NCI-H82 treated with DMSO at 0.1 percent for 48 hours (cell line): Measurements from ENCODE around the gene PRAMEF15.
"Not testable (repeated sequence)": the region's sequence is repeated elsewhere in the genome, so short reads cannot be mapped to it uniquely, and the experiment has no call there.

Experiments used
- DNase-seq: peaks from one replicate; lab custom pipeline; 2025; ENCODE audit not compliant: unreplicated experiment; lab: John Stamatoyannopoulos, UW

Gene PRAMEF15

GRCh38 chr1:13315281-13315680, at the start of gene PRAMEF15:
Gene PRAMEF15 (plus strand): TSS chr1:13315581. CDS start chr1:13318408, 2,827 bp downstream.
- DNase-seq = not testable (repeated sequence)

DNA sequence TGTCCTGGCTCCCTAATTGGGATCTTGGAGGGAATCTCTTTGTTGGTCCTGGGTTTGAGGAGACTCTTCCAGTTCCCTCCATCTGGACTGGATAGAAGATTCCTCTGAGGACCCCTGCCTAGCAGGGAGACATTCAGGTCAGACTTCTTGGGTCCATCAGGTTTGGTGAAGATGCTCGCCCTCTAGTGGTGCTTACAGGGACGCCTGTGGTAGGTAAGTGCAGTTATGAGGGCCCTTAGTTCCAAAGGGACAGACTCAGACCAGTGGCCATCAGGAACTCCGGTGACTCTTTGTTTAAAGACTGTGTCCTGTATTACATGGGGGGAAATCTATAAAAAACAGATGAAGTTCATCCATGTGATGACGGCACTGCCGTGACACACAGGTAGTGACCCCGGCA, 38.4 kb upstream of the PRAMEF15 start:
- not testable (repeated sequence) for DNase-seq

DNA sequence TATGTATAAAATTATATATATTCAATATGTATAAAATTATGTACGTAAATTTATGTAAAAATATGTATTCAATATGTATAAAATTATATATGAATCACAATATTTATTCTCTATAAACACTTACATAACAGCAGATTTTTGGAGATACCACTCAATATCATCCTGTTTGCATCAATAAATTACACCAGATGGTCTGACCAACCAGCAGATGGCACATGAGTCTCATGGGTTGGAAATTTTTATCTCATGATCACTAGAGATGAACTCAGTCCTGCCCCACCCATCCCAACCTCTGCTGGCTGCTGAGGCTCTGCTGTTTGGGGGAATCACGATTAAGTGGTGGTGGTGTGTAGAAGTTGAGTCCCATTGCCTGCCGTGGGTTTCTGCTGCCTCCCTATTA, 35.8 kb upstream of the PRAMEF15 start:
- not testable (repeated sequence) for DNase-seq

DNA sequence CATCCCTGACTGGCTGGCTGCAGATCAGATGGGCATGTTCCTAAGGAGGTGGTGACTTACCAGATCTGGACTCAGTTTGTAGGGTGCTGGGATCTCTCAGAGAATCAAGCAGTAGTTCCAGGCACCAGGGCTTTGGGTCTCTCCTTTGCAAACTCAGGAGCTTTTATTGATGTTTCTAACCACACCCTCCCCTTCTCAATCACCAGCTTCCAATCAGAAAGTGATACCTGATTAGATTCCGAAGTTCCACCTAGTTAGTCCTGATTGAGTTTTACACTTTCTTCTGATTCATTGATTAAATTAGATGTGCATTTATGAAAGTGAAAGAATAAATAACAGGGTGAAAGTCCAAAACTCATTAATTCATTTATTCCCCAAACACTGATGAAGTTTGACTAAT, 30.3 kb upstream of the PRAMEF15 start, which contains the start of gene PRAMEF8:
Gene PRAMEF8, minus strand, starts transcription at position 101 of the 400 bp plus-strand sequence. CDS start 1,046 bp downstream, outside the sequence.
- DNase-seq = not testable (repeated sequence)

- DNase-seq = not testable (repeated sequence)
Measured at GRCh38 chr1:13289030-13289429, 26.4 kb upstream of the PRAMEF15 start.

DNA sequence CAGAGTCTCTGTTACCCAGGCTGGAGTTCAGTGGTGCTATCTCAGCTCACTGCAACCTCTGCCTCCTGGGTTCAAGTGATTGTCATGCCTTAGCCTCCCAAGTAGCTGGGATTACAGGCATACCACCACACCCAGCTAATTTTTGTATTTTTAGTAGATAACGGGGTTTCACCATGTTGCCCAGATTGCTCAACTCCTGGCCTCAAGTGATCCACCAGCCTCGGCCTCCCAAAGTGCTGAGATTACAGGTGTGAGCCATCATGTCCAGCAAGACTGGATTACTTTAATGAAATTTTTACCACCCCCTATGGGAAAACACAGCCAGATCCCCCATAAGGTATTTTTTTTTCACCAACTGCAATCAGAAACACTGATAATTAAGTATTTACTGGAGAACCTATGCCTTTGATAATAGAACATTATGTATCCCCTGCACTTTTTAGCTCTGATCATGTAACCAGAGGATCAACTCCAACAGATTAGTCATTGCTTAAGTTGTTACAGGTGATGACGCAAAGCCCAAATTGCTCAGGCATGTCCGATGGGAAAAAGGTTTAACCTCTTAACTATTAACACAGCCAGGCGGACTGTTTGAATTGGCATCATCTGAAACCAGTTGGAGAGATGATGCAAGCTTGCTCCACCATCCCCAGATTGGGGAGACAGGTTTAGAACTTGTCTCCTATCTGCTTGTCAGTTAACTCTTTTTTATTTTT, 18.0 kb upstream of the PRAMEF15 start:
- not testable (repeated sequence) for DNase-seq

DNA sequence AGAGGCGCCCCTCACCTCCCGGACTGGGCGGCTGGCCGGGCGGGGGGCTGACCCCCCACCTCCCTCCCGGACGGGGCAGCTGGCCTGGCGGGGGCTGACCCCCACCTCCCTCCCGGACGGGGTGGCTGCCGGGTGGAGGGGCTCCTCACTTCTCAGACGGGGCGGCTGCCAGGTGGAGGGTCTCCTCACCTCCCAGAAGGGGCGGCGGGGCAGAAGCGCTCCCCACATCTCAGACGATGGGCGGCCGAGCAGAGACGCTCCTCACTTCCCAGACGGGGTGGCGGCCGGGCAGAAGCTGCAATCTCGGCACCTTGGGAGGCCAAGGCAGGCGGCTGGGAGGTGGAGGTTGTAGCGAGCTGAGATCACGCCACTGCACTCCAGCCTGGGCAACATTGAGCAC, 16.7 kb upstream of the PRAMEF15 start:
- not testable (repeated sequence) for DNase-seq

- not testable (repeated sequence) for DNase-seq
Measured at GRCh38 chr1:13302197-13302596, 13.2 kb upstream of the PRAMEF15 start.

DNA sequence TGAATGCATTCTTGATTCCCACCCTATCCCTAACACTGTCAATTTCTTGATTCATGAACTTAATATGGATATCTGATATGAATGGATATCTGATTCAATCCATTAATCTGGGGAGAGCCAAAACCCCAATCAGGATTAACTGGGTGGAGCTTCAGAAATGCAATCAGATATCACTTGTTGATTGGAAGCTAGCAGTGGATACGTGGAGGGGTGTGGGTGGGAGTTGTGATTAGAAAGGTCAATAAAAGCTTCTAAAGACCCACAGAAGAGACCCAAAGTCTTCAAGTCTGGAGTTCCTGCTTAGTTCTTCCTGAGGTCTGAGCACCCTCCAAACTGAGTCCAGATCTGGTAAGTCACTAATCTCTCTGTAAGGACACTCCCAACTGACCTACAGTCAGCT, 12.1 kb upstream of the PRAMEF15 start, which contains the start of gene PRAMEF33:
Gene PRAMEF33, plus strand, starts transcription at position 301 of the 400 bp plus-strand sequence. CDS start 2,416 bp downstream, outside the sequence.
- DNase-seq = not testable (repeated sequence)

GRCh38 chr1:13342496-13342895, 27.1 kb downstream of the PRAMEF15 start:
- not testable (repeated sequence) for DNase-seq

GRCh38 chr1:13347034-13347433, 31.7 kb downstream of the PRAMEF15 start, which contains the start of gene PRAMEF14:
Gene PRAMEF14 (minus strand): TSS chr1:13347134. CDS start chr1:13345314, 1,820 bp downstream.
- DNase-seq = not testable (repeated sequence)

- DNase-seq = not testable (repeated sequence)
Measured at GRCh38 chr1:13353476-13353875, 38.1 kb downstream of the PRAMEF15 start.

DNA sequence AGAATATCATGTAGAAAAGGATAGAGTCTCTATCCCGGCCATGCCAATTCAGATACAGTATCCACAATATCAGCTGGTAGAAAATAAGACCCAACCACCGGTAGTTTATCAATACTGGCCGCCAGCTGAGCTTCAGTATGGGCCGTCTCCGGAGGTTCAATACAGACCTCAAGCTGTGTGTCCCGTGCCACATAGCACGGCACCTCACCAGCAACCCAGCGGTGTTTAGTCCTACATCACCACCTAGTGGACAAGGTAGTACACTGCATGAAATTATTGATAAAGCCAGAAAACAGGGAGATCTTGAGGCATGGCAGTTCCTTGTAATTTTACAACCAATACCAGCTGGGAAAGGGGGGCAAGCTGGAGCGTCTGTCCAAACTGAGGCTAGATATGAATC, 39.1 kb downstream of the PRAMEF15 start:
- not testable (repeated sequence) for DNase-seq

DNA sequence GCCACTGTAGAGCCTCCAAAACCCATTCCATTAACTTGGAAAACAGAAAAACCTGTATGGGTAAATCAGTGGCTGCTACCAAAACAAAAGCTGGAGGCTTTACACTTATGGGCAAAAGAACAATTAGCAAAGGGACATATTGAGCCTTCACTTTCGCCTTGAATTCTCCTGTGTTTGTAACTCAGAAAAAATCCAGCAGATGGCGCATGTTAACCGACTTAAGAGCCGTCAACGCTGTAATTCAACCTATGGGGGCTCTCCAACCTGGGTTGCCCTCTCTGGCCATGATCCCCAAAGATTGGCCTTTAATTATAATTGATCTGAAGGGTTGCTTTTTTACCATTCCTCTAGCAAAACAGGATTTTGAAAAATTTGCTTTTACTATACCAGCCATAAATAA, 41.4 kb downstream of the PRAMEF15 start:
- DNase-seq = peak; percentile 11

DNA sequence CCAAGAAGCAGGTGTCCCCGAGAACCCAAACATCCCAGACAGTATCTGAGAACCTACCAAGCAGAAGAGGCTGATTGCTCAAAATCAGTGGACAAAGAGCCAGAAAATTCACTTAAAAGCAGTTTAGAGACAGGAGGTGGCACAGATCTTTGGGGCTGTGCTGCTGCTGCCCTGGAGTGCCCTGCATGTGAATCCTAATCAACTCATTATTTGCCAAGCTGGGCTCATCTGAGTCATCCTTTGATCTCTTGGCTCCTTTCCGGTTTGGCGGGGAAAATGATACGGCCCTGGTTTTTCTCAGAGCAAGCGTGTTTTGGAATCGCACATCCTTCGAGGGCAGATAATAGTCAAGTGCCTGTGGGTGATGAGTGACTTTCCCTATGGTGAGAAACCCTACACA, 47.0 kb downstream of the PRAMEF15 start:
- not testable (repeated sequence) for DNase-seq

DNA sequence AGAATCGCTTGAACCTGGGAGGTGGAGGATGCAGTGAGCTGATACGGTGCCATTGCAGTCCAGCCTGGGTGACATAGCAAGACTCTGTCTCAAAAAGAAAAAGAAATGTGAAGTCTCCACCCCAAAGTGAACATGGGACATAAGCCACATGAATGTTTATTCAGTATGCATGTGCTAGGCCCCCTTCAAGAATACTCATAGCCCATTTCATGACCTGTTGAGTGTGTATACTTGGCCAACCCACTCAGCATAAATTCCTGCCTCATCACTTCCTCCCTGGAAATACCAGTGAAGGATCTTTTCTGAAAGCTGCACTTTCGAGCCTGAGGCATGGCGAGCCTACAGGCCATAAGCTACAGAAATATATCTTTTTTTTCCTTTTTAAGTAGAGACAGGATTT, 49.5 kb downstream of the PRAMEF15 start:
- not testable (repeated sequence) for DNase-seq

DNA sequence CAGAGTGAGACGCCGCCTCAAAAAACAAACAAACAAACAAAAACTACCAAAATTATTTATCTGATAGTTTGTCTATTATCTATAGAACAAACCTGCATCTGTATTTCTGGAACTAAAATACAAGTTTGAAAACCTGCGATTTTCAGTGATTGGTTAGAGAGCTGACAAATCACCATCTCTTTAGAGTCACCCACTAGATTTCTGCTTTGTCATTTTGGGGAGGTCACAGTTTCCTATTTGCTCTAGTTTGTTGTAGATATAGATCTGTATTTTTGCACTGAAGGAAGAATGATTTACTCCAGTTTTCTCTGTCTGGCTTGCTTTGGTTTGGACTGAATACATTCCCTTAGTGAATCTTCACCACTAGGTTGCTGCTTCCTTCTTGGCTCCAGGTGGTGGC, 51.2 kb downstream of the PRAMEF15 start:
- DNase-seq = not testable (repeated sequence)

DNA sequence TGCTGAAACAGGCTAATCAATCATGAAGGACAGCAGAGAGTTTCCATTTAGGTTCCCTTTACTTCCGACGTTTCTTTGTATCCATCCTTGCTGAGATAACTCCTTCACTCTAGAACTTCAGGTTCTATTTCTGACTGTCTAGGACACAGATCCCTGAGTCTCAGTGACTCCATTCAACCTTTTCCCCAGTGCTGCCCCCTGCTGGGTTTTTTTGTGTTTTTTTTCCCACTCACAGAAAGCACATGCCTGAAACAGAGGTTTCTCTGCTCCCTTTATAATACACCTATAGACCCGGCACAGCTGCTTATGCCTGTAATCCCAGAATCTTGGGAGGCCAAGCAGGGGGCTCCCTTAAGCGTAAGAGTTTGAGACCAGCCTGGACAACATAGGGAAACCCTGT, 53.2 kb downstream of the PRAMEF15 start:
- DNase-seq = not testable (repeated sequence)
